ENCODE data around the gene ALX4.

ALX4 gene

DNA sequence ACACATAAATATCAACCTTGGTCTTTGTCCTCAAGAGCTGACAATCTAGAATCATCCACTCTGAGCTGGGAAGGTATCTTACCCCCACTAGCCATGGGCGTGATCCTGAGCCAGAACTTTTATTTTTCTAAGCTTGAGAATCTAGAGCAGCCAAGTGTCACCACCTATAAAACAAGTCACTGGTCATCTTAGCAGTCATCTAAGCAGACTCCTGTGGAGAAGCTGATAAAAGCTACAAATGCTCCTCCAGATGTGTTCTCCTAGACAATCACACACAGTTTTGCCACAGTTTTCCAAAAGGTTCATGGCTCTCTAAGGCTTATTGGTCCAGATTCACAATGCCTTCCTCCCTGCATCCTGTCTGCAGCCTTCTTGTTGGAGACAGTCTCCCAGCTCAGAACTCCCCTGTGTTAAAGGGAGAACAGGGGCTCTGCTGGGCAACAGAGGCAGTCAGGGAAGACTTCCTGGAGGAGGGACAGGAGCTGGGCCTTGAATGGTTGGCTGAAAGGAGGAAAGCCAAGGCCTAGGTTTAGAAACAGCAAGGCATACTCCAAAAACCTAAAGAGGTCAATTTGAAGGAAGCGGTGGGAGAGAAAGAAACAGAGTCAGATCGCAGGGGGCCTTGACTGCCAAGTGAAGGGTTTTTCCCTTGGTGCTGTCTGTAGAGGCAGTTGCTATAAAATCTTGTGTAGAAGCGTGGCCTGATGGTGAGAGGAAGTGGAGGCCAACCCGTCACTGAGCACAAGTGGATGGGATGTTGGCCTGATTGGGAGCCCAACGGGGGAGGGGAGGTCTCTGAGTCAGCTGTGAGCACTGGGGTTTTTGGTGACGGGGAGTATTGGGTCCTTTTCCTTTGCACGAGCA lies 42.0 kb downstream of the ALX4 start:
- DNase-seq (ENCODE audit: low spot score) = no peak

DNA sequence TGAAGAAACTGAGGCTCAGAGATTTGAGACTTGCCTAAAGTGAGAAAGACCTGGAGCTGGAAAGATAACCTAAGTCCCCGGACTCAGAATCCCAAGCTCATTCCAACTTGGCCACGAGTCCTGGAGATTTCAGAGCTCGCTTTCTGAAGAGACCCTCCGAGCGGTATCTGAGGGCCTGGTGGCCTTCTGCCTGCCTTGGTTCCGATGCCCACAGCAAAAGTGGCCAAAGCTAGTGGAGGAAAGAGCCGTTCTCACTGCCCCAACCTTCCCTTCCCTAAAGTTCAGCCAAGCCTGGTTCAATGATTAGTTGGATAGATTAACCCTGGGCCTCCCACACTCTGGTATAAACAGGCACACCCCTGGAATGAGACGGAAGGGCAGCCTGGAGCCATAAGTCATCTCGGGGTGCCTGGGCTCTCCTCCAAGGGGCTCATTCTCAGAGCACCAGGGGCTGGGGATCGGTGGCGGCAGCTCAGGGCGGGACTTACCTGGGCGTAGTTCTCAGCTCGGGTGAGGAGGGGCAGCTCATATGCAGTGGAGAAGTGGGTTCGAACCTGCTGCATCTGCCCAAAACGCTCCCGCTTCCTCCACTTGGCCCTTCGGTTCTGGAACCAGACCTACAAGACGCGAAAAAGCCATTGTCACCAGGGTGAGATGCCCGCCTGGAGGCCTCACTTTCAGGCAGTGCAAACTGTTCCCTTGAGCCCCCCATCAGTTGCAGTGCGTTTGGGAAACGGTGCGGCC lies 42.8 kb downstream of the ALX4 start:
- DNase-seq (ENCODE audit: low spot score) = no peak

DNA sequence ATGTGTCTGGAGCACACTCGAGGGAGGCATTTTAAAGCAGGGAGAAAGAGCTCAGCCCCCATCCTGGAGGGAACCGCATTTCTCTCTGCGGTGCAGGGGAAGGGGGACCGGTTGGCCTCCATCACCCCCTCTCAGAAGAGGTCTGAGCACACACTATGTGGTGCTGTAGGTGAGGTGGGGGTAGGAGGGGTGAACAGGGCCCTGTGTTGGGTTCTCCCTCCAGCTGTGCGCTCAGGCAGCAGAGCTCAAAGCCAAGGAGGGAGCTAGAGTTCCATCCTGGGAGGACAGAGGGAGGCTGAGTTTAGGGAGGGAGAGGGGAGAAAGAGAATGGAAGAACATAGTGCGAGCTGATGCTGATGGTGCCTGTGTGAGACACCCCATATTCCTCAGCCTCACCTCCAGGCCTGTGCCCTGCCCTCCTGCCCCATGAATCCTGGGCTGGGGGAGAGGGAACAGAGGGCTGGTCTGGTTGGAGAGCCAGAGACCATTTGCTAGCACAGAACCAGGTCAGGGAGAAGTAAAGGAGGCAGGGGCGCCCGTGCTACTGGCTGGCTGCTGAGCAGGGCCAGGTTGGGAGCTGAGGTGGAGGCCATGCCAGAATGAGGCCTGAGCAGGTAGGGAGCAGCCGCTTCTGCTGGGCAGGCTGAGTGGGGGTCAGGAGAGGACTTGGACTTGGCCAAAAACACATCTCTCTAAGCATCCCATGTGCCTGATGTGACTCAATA lies 43.7 kb downstream of the ALX4 start:
- DNase-seq (ENCODE audit: low spot score) = no peak

DNA sequence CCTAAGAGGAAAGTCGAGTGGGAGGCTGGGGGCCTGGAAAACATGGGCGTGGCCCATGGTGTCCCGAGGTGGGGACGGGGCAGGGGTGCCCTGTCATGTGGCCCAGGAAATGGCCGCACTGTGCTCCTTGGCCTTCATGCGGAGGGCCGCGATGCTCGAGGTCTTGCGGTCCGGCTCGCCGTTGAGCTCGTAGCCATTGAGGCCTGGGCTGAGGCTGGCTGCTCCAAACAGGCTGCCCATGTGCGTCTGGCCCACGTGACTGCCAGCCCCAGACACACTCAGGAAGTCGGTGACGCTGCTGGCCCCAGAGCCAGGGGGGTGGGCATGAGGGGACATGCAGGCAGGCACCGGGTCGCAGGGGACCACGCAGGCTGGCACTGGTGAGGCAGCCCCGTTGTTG lies 45.2 kb downstream of the ALX4 start:
- DNase-seq (ENCODE audit: low spot score) = no peak

GRCh38 chr11:44264438-44264749 lies 45.5 kb downstream of the ALX4 start:
- no peak for DNase-seq (ENCODE audit: low spot score)

DNA sequence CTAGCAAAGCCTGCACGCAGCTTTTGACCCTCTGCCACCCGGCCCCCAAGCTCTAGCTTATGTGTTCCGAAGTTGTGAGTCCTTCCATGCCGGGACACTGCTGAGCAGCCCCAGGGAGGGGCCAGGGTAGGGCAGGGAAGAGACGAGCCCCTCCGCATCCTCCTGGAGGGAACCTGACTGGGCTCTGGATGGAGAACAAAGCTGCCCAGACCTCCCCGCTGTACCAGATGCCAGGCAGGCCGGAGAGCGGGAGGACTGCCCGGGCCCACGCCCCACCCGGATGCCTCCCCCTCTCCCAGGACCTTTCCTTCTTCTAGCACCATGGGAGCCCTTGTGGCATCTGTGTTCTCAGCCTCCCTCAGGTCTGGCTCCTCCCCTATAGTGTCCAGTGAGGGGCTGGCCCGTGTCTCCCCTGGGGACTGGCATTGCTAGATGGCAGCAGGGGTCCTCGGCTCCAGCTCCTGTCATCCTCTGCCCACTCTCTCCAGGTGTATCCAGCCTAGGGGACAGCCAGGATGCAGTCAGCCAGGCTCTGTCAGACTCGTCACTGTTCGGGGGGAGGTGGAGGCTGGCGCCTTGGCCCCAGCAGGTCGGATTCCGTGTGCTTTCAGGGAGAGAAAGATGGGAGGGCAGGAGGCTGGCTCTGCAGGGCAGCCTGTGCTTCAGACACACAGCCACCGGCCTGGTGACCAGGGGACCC lies 46.1 kb downstream of the ALX4 start:
- no peak for DNase-seq (ENCODE audit: low spot score)

DNA sequence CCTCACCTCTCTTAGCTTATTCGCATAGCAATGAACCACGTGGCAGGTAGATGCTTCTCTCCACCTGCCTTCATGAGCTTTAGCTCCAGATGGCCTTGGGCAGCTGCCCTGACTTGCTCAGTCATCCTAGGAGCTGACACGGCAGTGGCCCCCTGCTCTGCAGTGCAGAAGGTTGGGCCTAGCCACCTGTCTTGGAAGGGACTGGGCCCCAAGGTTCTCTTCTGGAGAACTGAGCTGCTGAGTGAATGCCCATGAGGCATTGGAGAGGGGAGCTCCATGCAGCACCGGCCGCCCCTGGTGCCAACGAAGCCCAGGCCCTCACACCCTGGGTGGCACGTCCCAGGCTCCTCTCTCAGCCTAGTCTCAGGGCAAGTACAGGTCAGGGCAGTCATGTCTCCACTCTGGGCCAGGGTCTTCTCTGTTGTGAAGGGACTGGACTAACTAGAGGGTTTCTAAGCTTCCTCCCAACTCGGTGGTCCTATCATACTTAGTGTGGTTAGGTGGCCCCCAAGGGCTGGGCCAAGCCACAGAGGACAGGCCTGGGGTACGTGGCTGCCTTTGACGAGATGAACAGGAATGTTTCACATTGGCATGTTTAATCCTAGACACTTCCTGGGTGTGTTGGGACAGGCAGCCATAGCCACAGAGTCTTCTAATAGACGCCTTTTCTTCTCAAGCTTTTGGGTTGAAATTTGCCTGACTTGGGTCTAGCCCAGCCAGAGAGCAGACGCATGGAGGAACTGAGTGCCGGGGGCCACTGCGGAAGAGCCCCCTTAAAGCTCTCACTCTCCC lies 47.9 kb downstream of the ALX4 start:
- DNase-seq (ENCODE audit: low spot score) = no peak

GRCh38 chr11:44260081-44260480 lies 49.9 kb downstream of the ALX4 start:
- no peak for DNase-seq (ENCODE audit: low spot score)

GRCh38 chr11:44258839-44259420 lies 51.0 kb downstream of the ALX4 start:
- no peak for DNase-seq (ENCODE audit: low spot score)

DNA sequence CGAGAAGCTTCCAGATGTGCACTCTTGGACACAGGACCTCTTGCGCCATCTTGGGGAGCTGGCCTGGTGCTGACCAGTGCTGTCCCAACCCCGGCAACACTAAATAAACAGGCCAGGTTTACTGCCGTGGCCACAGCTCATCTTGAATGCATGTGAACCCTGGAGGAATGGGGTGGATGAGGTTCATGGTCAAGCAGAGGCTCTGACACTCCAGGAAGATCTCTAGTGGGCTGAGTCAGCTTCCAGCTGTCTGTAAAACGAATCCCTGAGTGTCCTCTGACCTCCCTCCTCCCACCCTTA lies 51.8 kb downstream of the ALX4 start:
- DNase-seq (ENCODE audit: low spot score) = no peak

GRCh38 chr11:44257338-44258189 lies 52.4 kb downstream of the ALX4 start:
- no peak for DNase-seq (ENCODE audit: low spot score)

- DNase-seq (ENCODE audit: low spot score) = no peak
Measured at GRCh38 chr11:44256673-44257291, 53.2 kb downstream of the ALX4 start.

GRCh38 chr11:44255406-44256071 lies 54.4 kb downstream of the ALX4 start:
- no peak for DNase-seq (ENCODE audit: low spot score)

DNA sequence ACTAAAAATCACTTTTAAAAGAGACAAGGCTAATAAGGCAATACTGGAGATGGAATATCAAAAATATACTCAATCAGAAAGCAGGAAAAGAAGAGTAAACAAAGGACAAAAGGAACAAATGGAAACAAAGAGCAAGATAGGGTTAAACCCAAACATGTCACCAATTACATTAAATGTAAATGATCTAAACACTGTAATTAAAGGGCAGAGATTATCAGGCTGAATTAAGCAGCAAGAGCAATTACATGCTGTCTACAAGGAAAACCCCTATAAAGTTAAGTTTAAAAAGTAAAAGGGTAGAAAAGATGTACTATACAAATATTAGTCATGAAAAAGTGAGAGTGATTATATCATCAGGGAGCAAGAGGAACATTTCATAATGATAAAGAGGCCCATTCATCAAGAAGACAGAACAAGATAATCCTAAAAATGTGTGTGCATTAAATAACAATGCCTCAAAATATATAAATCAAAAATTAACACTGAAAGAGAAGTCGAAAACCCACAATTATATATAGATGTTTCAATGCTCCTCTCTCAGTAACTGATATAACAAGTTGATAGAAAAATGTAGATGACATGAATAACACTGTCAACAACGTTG lies 56.8 kb downstream of the ALX4 start:
- no peak for DNase-seq (ENCODE audit: low spot score)

DNA sequence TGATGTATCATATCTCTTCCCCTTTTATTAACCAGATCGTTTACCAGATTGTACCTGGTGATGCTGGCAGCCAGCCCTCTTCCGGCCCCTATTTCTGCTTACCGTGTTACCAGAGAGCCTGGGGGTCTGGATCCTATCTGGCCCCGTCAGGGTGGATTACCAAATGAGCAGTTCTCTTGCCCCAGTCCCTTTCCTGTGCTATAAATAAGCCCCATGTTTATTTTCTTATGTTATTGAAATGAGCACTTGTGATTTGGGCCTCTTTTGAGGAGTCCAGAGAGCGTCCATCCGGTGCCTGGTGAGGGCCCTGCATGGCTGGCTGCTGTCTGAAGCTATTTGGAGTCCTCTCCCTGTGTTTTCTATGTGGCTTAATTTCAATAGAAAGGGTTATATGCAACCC lies 59.5 kb downstream of the ALX4 start:
- no peak for DNase-seq (ENCODE audit: low spot score)

DNA sequence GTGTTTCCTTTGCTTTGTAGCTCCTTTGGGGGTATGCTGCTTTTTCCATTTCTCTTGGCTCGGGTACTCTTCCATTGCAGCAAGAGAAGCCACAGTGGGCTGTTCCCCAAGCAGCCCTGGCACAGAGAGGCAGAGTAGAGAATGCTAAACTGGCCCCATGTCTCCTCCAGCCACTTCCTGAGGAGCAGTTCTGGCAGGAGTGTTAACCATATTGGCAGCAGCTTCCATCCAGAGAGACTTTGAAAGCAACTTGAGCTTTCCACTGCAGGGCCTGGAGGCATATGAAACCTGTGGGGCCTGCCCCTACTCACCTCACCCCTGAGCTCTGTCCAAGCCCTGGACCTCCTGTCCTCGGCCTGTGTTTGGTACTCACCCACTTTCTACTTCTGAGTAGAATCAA lies 61.8 kb downstream of the ALX4 start:
- DNase-seq (ENCODE audit: low spot score) = no peak

DNA sequence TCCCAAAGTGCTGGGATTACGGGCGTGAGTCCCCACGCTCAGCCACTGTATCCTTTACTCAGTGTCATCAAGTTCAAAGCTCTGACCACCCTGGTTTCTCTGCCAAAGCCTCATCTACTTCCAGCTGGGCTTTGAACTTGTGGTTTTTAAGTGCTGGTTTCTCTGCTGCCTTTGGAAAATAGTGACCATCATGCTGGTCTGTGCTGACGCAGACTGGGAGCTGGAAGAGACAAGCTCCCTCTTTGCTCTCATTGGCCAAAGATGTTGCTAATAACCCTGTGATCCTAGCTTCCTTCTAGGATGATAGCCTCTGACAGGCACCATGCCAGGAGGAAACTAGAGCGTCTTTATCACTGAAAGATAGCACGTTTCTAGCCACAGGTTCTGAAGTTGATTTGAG lies 62.4 kb downstream of the ALX4 start:
- no peak for DNase-seq (ENCODE audit: low spot score)

DNA sequence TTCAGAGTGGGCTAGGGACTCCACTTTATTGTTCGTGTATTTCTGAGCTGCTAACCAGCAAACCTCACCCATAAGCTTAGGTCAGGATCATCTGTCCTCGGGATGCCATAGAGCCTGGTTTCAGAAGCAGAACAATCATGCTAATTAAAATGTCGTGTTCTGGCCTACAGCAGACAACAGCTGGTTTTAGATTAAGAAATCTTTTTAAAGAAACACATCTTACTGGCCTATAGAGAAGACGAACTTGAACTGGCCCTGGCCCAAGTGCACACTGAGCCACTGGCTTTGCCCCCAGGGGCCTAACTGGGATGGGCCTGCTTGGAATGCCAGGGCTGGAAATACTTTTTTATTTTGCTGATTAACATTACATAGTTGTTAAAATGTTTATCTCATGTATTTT lies 63.2 kb downstream of the ALX4 start:
- DNase-seq (ENCODE audit: low spot score) = no peak
